Type B pancreatic cell (in vitro differentiated cells): ENCODE data around the gene TUFT1. TPM values are rescaled to one million over a fixed set of nuclear protein-coding genes. Genes with fewer than 3 reads are reported as not detected.

Experiments
- DNase-seq: peaks from one replicate; pipeline ENCODE4 v3.0.0; 2021; ENCODE audit warnings: mixed read lengths; ENCODE audit not compliant: unreplicated experiment; ENCODE audit errors: extremely low spot score
- H3K27ac Mint-ChIP-seq: 2 replicates; pipeline ENCODE4 v1.8.0; 2021; ENCODE audit warnings: mild to moderate bottlenecking, mixed read lengths
- H3K27me3 Mint-ChIP-seq: 2 replicates; pipeline ENCODE4 v1.8.0; 2021; ENCODE audit warnings: mixed read lengths
- H3K36me3 Mint-ChIP-seq: 2 replicates; pipeline ENCODE4 v1.8.0; 2021; ENCODE audit warnings: mixed read lengths
- H3K4me1 Mint-ChIP-seq: one replicate; pipeline ENCODE4 v1.8.0; 2021; ENCODE audit warnings: mixed read lengths; ENCODE audit not compliant: unreplicated experiment
- H3K4me3 Mint-ChIP-seq: 2 replicates; pipeline ENCODE4 v1.8.0; 2021; ENCODE audit warnings: mild to moderate bottlenecking, mixed read lengths
- H3K9me3 Mint-ChIP-seq: 2 replicates; pipeline ENCODE4 v1.8.0; 2021; ENCODE audit warnings: mixed read lengths
- CTCF ChIP-seq: fragments of 200-600 bp; sonication (generic); conservative IDR thresholded peaks from 2 replicates; pipeline ENCODE4 v1.5.0; 2021; ENCODE audit warnings: antibody characterized with exemption, mild to moderate bottlenecking
- total RNA-seq: library from RNA; stranded (reverse); gene quantifications from 2 replicates; pipeline ENCODE4 v1.2.1, GENCODE V29; 2021; ENCODE audit warnings: low replicate concordance

Gene TUFT1
- total RNA-seq, 1 donor from 2014 or later: 15.5 TPM

DNA sequence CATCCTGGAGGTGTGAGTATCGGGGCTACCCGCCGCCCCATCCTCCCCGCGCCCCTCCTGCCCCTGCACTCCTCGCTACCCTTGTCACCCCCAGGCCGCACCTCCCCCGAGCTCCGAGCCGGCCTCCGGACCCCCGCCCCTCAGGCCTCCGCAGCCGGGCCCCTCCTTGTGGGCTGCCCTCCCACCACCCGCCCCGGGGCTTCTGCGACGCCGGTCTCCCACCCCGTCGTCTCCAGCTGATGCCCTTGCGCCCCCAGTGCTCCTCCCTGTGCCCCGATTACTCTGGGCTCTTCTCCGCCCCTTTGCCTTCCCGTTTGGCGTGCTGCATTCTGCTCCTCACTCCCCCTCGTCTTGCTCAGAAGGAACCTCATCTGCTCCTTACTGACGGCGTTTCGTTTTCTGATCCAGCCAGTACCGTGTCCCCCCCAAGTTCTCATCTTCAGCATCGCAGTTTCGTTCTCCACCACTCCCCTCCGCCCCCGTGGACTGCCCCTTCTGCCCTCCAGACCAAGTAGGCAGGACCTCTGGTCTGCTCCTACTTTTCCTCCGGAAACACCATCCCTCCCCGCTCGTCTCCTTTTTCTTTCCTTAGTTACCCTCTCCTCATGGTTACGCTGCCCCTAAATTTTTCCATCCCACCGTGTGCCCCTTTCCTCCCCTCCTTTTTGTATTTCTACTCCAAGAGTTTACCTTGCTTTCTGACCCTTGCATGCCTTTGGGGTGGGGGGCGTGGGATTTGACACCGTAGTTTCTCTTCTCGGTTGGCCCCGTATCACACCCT lies 72.6 kb downstream of the TUFT1 start:
- H3K4me1 Mint-ChIP-seq: peaks cover 32% of the 10 kb centered on the region
- peak overlapping the region; percentile 97 for H3K4me3 Mint-ChIP-seq
- H3K27ac Mint-ChIP-seq: peak overlapping the region; percentile 90
- H3K36me3 Mint-ChIP-seq: peaks cover 4% of the 10 kb centered on the region
- H3K9me3 Mint-ChIP-seq: no peaks in the 10 kb centered on the region
- H3K27me3 Mint-ChIP-seq: no peaks in the 10 kb centered on the region
- peak; percentile 73 for DNase-seq
- no peak for TF ChIP-seq CTCF

DNA sequence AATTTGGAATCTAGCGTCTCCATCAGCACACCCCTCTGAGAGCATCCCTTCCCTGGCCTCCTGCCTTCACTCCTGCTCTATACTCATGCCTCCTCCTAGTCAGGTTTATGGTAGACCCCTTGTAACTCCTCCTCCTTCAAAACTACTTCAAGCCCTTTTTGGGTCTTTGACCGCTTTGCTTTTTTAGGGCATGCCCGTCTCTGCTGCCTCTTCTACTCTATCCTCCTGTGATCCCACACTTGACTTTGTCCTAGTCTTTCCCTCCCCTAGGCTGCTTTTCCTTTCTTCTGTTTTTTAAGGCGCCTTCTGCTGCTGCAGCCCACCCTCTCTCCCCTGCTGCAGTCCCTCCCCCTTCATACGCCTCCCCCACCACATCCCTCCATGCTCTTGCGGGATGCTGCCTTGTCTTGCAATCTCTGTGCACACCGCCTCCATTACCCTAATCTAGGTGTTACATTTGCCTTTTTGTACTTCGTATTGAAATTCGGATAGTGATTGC lies 73.2 kb downstream of the TUFT1 start:
- TF ChIP-seq CTCF: no peak
- Mint-ChIP-seq H3K27ac (peak overlapping the region; percentile 90), H3K9me3 (no peaks in the 10 kb centered on the region), H3K36me3 (peaks cover 4% of the 10 kb centered on the region), H3K4me1 (peaks cover 30% of the 10 kb centered on the region), H3K4me3 (peak overlapping the region; percentile 97), H3K27me3 (no peaks in the 10 kb centered on the region)
- no peak for DNase-seq

DNA sequence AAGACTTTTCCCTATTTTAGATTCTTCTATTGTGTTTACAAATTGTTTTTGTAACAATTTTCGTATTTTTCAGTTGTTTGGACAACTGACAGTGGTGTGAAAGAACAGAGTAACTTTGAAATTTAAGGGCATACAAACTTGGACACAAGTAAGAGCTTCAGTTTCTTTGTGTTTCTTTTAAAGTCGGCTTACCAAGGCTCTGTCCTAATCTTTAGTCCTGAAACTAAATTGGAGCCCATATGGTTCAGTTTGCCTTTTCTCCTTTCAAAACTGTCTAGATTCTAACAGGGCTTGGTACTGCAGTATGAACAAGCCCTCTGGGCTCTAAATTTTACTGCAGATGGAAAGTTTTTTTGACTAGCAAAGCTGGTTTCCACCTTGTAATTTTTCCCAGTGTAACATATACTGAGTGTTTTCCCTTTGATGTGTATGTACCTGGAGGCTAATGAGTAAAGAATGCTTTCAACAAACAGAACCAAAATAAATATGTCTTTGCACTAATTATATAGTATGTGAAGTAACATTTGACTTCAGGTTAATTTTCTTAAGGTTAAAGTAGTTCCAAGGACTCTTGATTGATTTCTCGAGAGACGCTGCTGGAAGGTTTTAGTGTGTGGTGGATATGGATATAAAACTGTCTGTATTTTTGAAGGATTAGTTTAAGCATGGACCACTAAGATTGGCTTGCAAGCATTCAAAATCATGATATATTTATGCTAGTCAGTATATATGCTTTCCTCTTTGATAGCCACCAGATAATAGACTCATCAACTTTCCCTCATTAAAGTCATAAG lies 75.8 kb downstream of the TUFT1 start:
- no peak overlapping the region for H3K27ac Mint-ChIP-seq
- no peak for TF ChIP-seq CTCF
- H3K4me1 Mint-ChIP-seq: peaks cover 39% of the 10 kb centered on the region
- H3K4me3 Mint-ChIP-seq: no peak overlapping the region
- no peaks in the 10 kb centered on the region for H3K27me3 Mint-ChIP-seq
- DNase-seq: no peak
- H3K9me3 Mint-ChIP-seq: no peaks in the 10 kb centered on the region
- peaks cover 4% of the 10 kb centered on the region for H3K36me3 Mint-ChIP-seq

DNA sequence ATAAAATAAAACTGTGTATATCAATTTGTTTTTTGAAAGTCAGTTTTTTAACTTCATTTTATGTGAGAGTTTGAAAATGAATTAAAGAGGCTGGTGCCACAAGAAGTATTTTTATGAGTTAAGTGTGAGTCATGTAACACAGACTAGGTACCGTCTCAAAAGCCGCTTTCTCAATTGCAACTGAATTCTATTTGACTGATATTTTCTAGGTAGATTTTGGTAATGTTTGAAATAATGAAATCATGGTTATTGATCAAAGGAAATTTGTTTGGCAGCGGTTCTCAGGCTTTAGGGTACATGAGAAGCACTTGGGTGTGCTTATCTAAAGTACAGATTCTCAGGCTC lies 76.4 kb downstream of the TUFT1 start:
- Mint-ChIP-seq H3K4me3 (no peak overlapping the region), H3K4me1 (peaks cover 40% of the 10 kb centered on the region), H3K36me3 (peaks cover 4% of the 10 kb centered on the region), H3K9me3 (no peaks in the 10 kb centered on the region), H3K27me3 (no peaks in the 10 kb centered on the region), H3K27ac (no peak overlapping the region)
- no peak for DNase-seq
- TF ChIP-seq CTCF: no peak

DNA sequence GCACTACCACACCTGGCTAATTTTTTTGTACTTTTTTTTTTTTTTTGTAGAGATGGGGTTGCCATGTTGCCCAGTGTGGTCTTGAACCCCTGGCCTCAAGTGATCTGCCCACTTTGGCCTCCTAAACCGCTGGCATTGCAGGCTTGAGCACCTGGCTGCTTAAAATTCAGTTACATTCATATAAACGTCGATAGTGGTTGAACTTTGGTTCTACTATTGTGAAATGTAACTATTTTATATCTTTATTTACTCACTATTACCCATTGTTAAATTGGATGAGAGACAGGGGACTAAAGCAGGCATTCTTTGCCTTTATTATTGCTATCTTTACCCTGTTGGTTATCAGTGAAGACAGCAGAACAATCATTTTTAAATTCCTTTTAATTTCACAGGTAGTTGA lies 77.9 kb downstream of the TUFT1 start:
- no peaks in the 10 kb centered on the region for H3K27me3 Mint-ChIP-seq
- H3K27ac Mint-ChIP-seq: no peak overlapping the region
- no peak for TF ChIP-seq CTCF
- H3K36me3 Mint-ChIP-seq: peaks cover 4% of the 10 kb centered on the region
- peaks cover 39% of the 10 kb centered on the region for H3K4me1 Mint-ChIP-seq
- H3K4me3 Mint-ChIP-seq: no peak overlapping the region
- no peak for DNase-seq
- no peaks in the 10 kb centered on the region for H3K9me3 Mint-ChIP-seq
